Uterus (tissue), 2 donors: ENCODE measurements around the gene CRELD2.

ENCODE experiments used
- CTCF ChIP-seq, 4 experiments: fragments of 200-600 bp in 2 of 4; fragments of 450-650 bp in 2 of 4; sonication (generic) in 2 of 4; IDR thresholded peaks; one replicate each; pipeline ENCODE4 v1.5.1; 2016 to 2019; ENCODE audit warnings: antibody characterized with exemption in 4 of 4, mild to moderate bottlenecking in 2 of 4, moderate library complexity in 1 of 4
- POLR2A ChIP-seq, 2 donors: fragments of 450-650 bp; IDR thresholded peaks; one replicate each; pipeline ENCODE4 v1.6.1; 2016; ENCODE audit warnings: antibody characterized with exemption in 2 of 2, mild to moderate bottlenecking in 1 of 2, moderate library complexity in 1 of 2

- TF ChIP-seq POLR2A (IDR thresholded peaks at IDR 0.05) (no peak), CTCF (IDR thresholded peaks at IDR 0.05) (no peak)
These were observed 40.0 kb downstream of the CRELD2 start for GRCh38 chr22:49958366-49958921.
